Keratinocyte (primary cell): Measurements from ENCODE around the gene FUT7.

Experiments
- CTCF ChIP-seq, 3 experiments: IDR thresholded peaks in 1 of 3; conservative IDR thresholded peaks in 1 of 3; optimal IDR thresholded peaks in 1 of 3; 2 replicates in 2 of 3; 3 replicates in 1 of 3; pipeline versions ENCODE3 to v1.5.1; 2011; ENCODE audit warnings: low read length in 3 of 3, mild to moderate bottlenecking in 3 of 3, moderate library complexity in 2 of 3, control low read depth in 1 of 3, inconsistent platforms in 1 of 3; ENCODE audit not compliant: insufficient read depth in 2 of 3; ENCODE audit errors: extremely low read depth in 1 of 3
- EZH2 ChIP-seq: IDR thresholded peaks from one replicate; pipeline ENCODE4 v1.6.1; 2012; ENCODE audit warnings: inconsistent platforms, mild to moderate bottlenecking, low read length, moderate library complexity

GRCh38 chr9:136982232-136983051, 49.4 kb downstream of the FUT7 start, which contains the start of gene LCNL1:
- TF ChIP-seq CTCF (optimal IDR thresholded peaks at IDR 0.05 in 1 of 3, IDR thresholded peaks at IDR 0.05 in 1 of 3, conservative IDR thresholded peaks at IDR 0.05 in 1 of 3; ENCODE audit: extremely low read depth in 1 of 3, insufficient read depth in 2 of 3, low read length in 3 of 3) = no peak
- no peak for TF ChIP-seq EZH2
